HG03159 (cell line): ENCODE measurements around the gene BEGAIN.
"Not testable (repeated sequence)": the region's sequence is repeated elsewhere in the genome, so short reads cannot be mapped to it uniquely, and the experiment has no call there.

Experiments
- ATAC-seq: cut with Tn5 transposase; IDR thresholded peaks from one replicate; pipeline ENCODE4 v1.9.1; 2021; ENCODE audit warnings: mild to moderate bottlenecking, moderate library complexity; ENCODE audit not compliant: unreplicated experiment

BEGAIN gene

GRCh38 chr14:100525615-100526014, 61.6 kb downstream of the BEGAIN start:
- ATAC-seq = no peak

- ATAC-seq = no peak
Measured at GRCh38 chr14:100524933-100525243, 62.3 kb downstream of the BEGAIN start.

GRCh38 chr14:100524233-100524932, 62.8 kb downstream of the BEGAIN start:
- no peak for ATAC-seq

- ATAC-seq = no peak
Measured at GRCh38 chr14:100523843-100524169, 63.4 kb downstream of the BEGAIN start.

GRCh38 chr14:100523131-100523842, 63.9 kb downstream of the BEGAIN start:
- ATAC-seq = no peak

- no peak for ATAC-seq
Measured at GRCh38 chr14:100522616-100523099, 64.6 kb downstream of the BEGAIN start.

- ATAC-seq = not testable (repeated sequence)
Measured at GRCh38 chr14:100506053-100506452, 81.2 kb downstream of the BEGAIN start.

- no peak for ATAC-seq
Measured at GRCh38 chr14:100504372-100505078, 82.7 kb downstream of the BEGAIN start.

GRCh38 chr14:100503251-100503650, 84.0 kb downstream of the BEGAIN start:
- ATAC-seq = no peak

- no peak for ATAC-seq
Measured at GRCh38 chr14:100502622-100503220, 84.5 kb downstream of the BEGAIN start.

GRCh38 chr14:100500128-100500527, 87.1 kb downstream of the BEGAIN start:
- ATAC-seq = no peak

- ATAC-seq = no peak
Measured at GRCh38 chr14:100498068-100498467, 89.1 kb downstream of the BEGAIN start.

GRCh38 chr14:100495917-100496316, 91.3 kb downstream of the BEGAIN start:
- no peak for ATAC-seq

- ATAC-seq = no peak
Measured at GRCh38 chr14:100494645-100495044, 92.6 kb downstream of the BEGAIN start.

- no peak for ATAC-seq
Measured at GRCh38 chr14:100490252-100490651, 97.0 kb downstream of the BEGAIN start.

GRCh38 chr14:100488057-100488456, 99.2 kb downstream of the BEGAIN start:
- no peak for ATAC-seq

- no peak for ATAC-seq
Measured at GRCh38 chr14:100487304-100487703, 99.9 kb downstream of the BEGAIN start.
